Trophoblast cell (in vitro differentiated cells and primary cell): ENCODE results near the gene SPRY1.

Experiments
- DNase-seq, 2 donors: peaks; one replicate each; pipeline ENCODE4 v3.0.0-alpha.2; 2016
- H2AFZ ChIP-seq: 2 replicates; pipeline ENCODE4 v1.6.1; 2013; ENCODE audit warnings: low read length, moderate library complexity, mild to moderate bottlenecking; ENCODE audit not compliant: insufficient read depth, poor library complexity
- H2AK5ac ChIP-seq: 2 replicates; pipeline ENCODE4 v1.6.1; 2013; ENCODE audit warnings: mild to moderate bottlenecking, low read length
- H2BK120ac ChIP-seq: 2 replicates; pipeline ENCODE4 v1.6.1; 2013; ENCODE audit warnings: low read length, mild to moderate bottlenecking, moderate library complexity; ENCODE audit not compliant: insufficient read depth, poor library complexity
- H2BK12ac ChIP-seq: 2 replicates; pipeline ENCODE4 v1.6.1; 2013; ENCODE audit warnings: mild to moderate bottlenecking, low read length, moderate library complexity
- H2BK5ac ChIP-seq: 2 replicates; pipeline ENCODE4 v1.6.1; 2013; ENCODE audit warnings: low read length, low read depth, moderate library complexity, mild to moderate bottlenecking; ENCODE audit not compliant: poor library complexity
- H3K14ac ChIP-seq: 2 replicates; pipeline ENCODE4 v1.6.1; 2013; ENCODE audit warnings: mild to moderate bottlenecking, low read length
- H3K18ac ChIP-seq: 2 replicates; pipeline ENCODE4 v1.6.1; 2013; ENCODE audit warnings: mild to moderate bottlenecking, low read length
- H3K23ac ChIP-seq: 2 replicates; pipeline ENCODE4 v1.6.1; 2013; ENCODE audit warnings: low read length
- H3K27ac ChIP-seq: 2 replicates; pipeline ENCODE4 v1.5.1; 2013; ENCODE audit warnings: low read depth, mild to moderate bottlenecking, inconsistent platforms, low read length, moderate library complexity
- H3K27me3 ChIP-seq: 2 replicates; pipeline ENCODE4 v1.6.1; 2013; ENCODE audit warnings: inconsistent platforms, mild to moderate bottlenecking, low read length, moderate library complexity; ENCODE audit not compliant: insufficient read depth
- H3K36me3 ChIP-seq, 2 experiments: 1 replicate in 1 of 2; 2 replicates in 1 of 2; pipeline ENCODE4 v1.6.1; 2013; ENCODE audit warnings: low read length in 2 of 2, mild to moderate bottlenecking in 2 of 2, moderate library complexity in 1 of 2; ENCODE audit not compliant: insufficient read depth in 2 of 2, control insufficient read depth in 1 of 2
- H3K4ac ChIP-seq: 2 replicates; pipeline ENCODE4 v1.6.1; 2013; ENCODE audit warnings: low read depth, mild to moderate bottlenecking, low read length, moderate library complexity
- H3K4me1 ChIP-seq, 2 experiments: 1 replicate in 1 of 2; 2 replicates in 1 of 2; pipeline ENCODE4 v1.6.1; 2013; ENCODE audit warnings: low read length in 2 of 2, mild to moderate bottlenecking in 2 of 2, moderate library complexity in 1 of 2; ENCODE audit not compliant: insufficient read depth in 2 of 2, control insufficient read depth in 1 of 2
- H3K4me2 ChIP-seq: 2 replicates; pipeline ENCODE4 v1.6.1; 2013; ENCODE audit warnings: inconsistent platforms, mild to moderate bottlenecking, low read length, moderate library complexity
- H3K4me3 ChIP-seq: 2 replicates; pipeline ENCODE4 v1.5.1; 2013; ENCODE audit warnings: mild to moderate bottlenecking, low read depth, low read length, inconsistent platforms
- H3K79me1 ChIP-seq: one replicate; pipeline ENCODE4 v1.6.1; 2013; ENCODE audit warnings: low read length
- H3K79me2 ChIP-seq: 2 replicates; pipeline ENCODE4 v1.6.1; 2013; ENCODE audit warnings: low read length, mild to moderate bottlenecking; ENCODE audit not compliant: control insufficient read depth, insufficient read depth, poor library complexity
- H3K9ac ChIP-seq: 2 replicates; pipeline ENCODE4 v1.6.1; 2013; ENCODE audit warnings: mild to moderate bottlenecking, low read length
- H3K9me3 ChIP-seq: 2 replicates; pipeline ENCODE4 v1.6.1; 2013; ENCODE audit warnings: low read depth, mild to moderate bottlenecking, control low read depth, inconsistent platforms, low read length; ENCODE audit not compliant: insufficient read depth
- H4K12ac ChIP-seq: 2 replicates; pipeline ENCODE4 v1.6.1; 2013; ENCODE audit warnings: low read depth, mild to moderate bottlenecking, low read length, moderate library complexity
- H4K8ac ChIP-seq: 2 replicates; pipeline ENCODE4 v1.6.1; 2013; ENCODE audit warnings: low read depth, mild to moderate bottlenecking, low read length, moderate library complexity
- H4K91ac ChIP-seq: one replicate; pipeline ENCODE4 v1.6.1; 2013; ENCODE audit warnings: low read depth, mild to moderate bottlenecking, low read length, moderate library complexity
- WGBS: extraction: QIAGEN DNeasy Blood & Tissue Kit; methylation state at CpG from one replicate; pipeline ENCODE4 v1.1.7; 2013; ENCODE audit warnings: missing lambda C conversion rate; ENCODE audit not compliant: insufficient read length, insufficient coverage; ENCODE audit errors: extremely low coverage; 5-methylcytosine and 5-hydroxymethylcytosine counted together

The SPRY1 gene

GRCh38 chr4:123415977-123416376 lies 19.4 kb downstream of the SPRY1 start:
- no peak overlapping the region for H3K23ac ChIP-seq
- H2AFZ ChIP-seq = no peak overlapping the region
- H3K14ac ChIP-seq = no peak overlapping the region
- H3K4me2 ChIP-seq = no peak overlapping the region
- H3K27ac ChIP-seq = no peak overlapping the region
- no peak overlapping the region for H2AK5ac ChIP-seq
- peaks cover 0 to 2% of the 10 kb centered on the region in 2 experiments for H3K4me1 ChIP-seq
- H2BK120ac ChIP-seq = no peak overlapping the region
- no peak overlapping the region for H4K91ac ChIP-seq
- no peaks in the 10 kb centered on the region for H3K9me3 ChIP-seq
- no peaks in the 10 kb centered on the region for H3K27me3 ChIP-seq
- DNase-seq = peak; percentile 8 to 80
- no peak overlapping the region for H2BK5ac ChIP-seq
- H3K36me3 ChIP-seq = no peaks in the 10 kb centered on the region
- no peak overlapping the region for H3K18ac ChIP-seq
- no CpG with 5 or more reads among the region's 6 CpGs for WGBS
- no peak overlapping the region for H2BK12ac ChIP-seq
- H4K8ac ChIP-seq = no peak overlapping the region
- peaks cover 2% of the 10 kb centered on the region for H3K79me1 ChIP-seq
- no peaks in the 10 kb centered on the region for H3K79me2 ChIP-seq
- no peak overlapping the region for H3K4ac ChIP-seq
- no peak overlapping the region for H4K12ac ChIP-seq
- H3K9ac ChIP-seq = no peak overlapping the region
- no peak overlapping the region for H3K4me3 ChIP-seq

- no peak overlapping the region for H3K4ac ChIP-seq
- no peak overlapping the region for H3K18ac ChIP-seq
- no peak overlapping the region for H3K27ac ChIP-seq
- peak overlapping the region; percentile 64 for H2BK12ac ChIP-seq
- H2AK5ac ChIP-seq = no peak overlapping the region
- no peak for DNase-seq
- H3K14ac ChIP-seq = no peak overlapping the region
- no peaks in the 10 kb centered on the region for H3K36me3 ChIP-seq
- H4K91ac ChIP-seq = no peak overlapping the region
- no peak overlapping the region for H3K4me2 ChIP-seq
- H3K9me3 ChIP-seq = no peaks in the 10 kb centered on the region
- no peak overlapping the region for H3K9ac ChIP-seq
- H2BK120ac ChIP-seq = no peak overlapping the region
- no peak overlapping the region for H4K12ac ChIP-seq
- H3K23ac ChIP-seq = no peak overlapping the region
- peaks cover 0 to 2% of the 10 kb centered on the region in 2 experiments for H3K4me1 ChIP-seq
- H3K79me1 ChIP-seq = peaks cover 2% of the 10 kb centered on the region
- H3K79me2 ChIP-seq = no peaks in the 10 kb centered on the region
- no peak overlapping the region for H3K4me3 ChIP-seq
- H3K27me3 ChIP-seq = no peaks in the 10 kb centered on the region
- no peak overlapping the region for H2AFZ ChIP-seq
- no peak overlapping the region for H2BK5ac ChIP-seq
- H4K8ac ChIP-seq = no peak overlapping the region
- WGBS = no CpG with 5 or more reads among the region's 2 CpGs
Measured at GRCh38 chr4:123417813-123418212, 21.2 kb downstream of the SPRY1 start.

- H2BK120ac ChIP-seq = no peak overlapping the region
- H3K9me3 ChIP-seq = no peaks in the 10 kb centered on the region
- DNase-seq = peak; percentile 34 to 59
- H3K18ac ChIP-seq = no peak overlapping the region
- no peak overlapping the region for H2BK5ac ChIP-seq
- peaks cover 2% of the 10 kb centered on the region for H3K79me1 ChIP-seq
- H3K79me2 ChIP-seq = no peaks in the 10 kb centered on the region
- H3K4ac ChIP-seq = no peak overlapping the region
- no peak overlapping the region for H2AK5ac ChIP-seq
- H3K4me2 ChIP-seq = no peak overlapping the region
- no peak overlapping the region for H4K8ac ChIP-seq
- no peaks in the 10 kb centered on the region for H3K36me3 ChIP-seq
- no peak overlapping the region for H4K12ac ChIP-seq
- H2BK12ac ChIP-seq = no peak overlapping the region
- H3K14ac ChIP-seq = no peak overlapping the region
- no CpG with 5 or more reads among the region's 3 CpGs for WGBS
- H4K91ac ChIP-seq = no peak overlapping the region
- H3K27ac ChIP-seq = peak overlapping the region; percentile 70
- no peak overlapping the region for H2AFZ ChIP-seq
- no peak overlapping the region for H3K23ac ChIP-seq
- H3K27me3 ChIP-seq = no peaks in the 10 kb centered on the region
- H3K4me1 ChIP-seq = peaks cover 0 to 2% of the 10 kb centered on the region in 2 experiments
- H3K9ac ChIP-seq = no peak overlapping the region
- H3K4me3 ChIP-seq = no peak overlapping the region
Measured at GRCh38 chr4:123418351-123418931, 21.8 kb downstream of the SPRY1 start.

GRCh38 chr4:123419885-123420755 lies 23.5 kb downstream of the SPRY1 start:
- Histone ChIP-seq H4K12ac (no peak overlapping the region), H3K18ac (no peak overlapping the region), H3K27me3 (no peaks in the 10 kb centered on the region), H3K9ac (no peak overlapping the region), H3K23ac (no peak overlapping the region), H4K91ac (no peak overlapping the region), H4K8ac (no peak overlapping the region), H2AFZ (no peak overlapping the region), H2BK5ac (no peak overlapping the region), H3K4me2 (no peak overlapping the region), H2BK12ac (no peak overlapping the region), H3K27ac (no peak overlapping the region), H3K14ac (no peak overlapping the region), H3K4ac (no peak overlapping the region), H3K79me2 (no peaks in the 10 kb centered on the region), H3K4me3 (no peak overlapping the region), H2BK120ac (no peak overlapping the region), H3K9me3 (no peaks in the 10 kb centered on the region), H3K79me1 (peaks cover 2% of the 10 kb centered on the region), H3K4me1 (peaks cover 0 to 2% of the 10 kb centered on the region in 2 experiments), H3K36me3 (no peaks in the 10 kb centered on the region), H2AK5ac (no peak overlapping the region)
- no peak for DNase-seq
- no CpG with 5 or more reads among the region's 17 CpGs for WGBS
